Fibroblast of pulmonary artery (primary cell): ENCODE data around the gene CD4.
"Not testable (repeated sequence)": the region's sequence is repeated elsewhere in the genome, so short reads cannot be mapped to it uniquely, and the experiment has no call there.

Source experiments
- DNase-seq: peaks from one replicate; pipeline ENCODE4 v3.0.0-alpha.2; 2010; ENCODE audit warnings: low read depth
- H3K4me3 ChIP-seq: replicated peaks from 2 replicates; pipeline ENCODE4 v1.5.1; 2011; ENCODE audit warnings: low read depth, mild to moderate bottlenecking, control low read depth, low read length, moderate library complexity
- TF ChIP-seq, protein P1 (sequence below): IDR thresholded peaks from 2 replicates; pipeline ENCODE4 v1.5.1; 2011; ENCODE audit warnings: mild to moderate bottlenecking, control low read depth, low read length, inconsistent platforms; ENCODE audit errors: missing control alignments

Gene CD4

DNA sequence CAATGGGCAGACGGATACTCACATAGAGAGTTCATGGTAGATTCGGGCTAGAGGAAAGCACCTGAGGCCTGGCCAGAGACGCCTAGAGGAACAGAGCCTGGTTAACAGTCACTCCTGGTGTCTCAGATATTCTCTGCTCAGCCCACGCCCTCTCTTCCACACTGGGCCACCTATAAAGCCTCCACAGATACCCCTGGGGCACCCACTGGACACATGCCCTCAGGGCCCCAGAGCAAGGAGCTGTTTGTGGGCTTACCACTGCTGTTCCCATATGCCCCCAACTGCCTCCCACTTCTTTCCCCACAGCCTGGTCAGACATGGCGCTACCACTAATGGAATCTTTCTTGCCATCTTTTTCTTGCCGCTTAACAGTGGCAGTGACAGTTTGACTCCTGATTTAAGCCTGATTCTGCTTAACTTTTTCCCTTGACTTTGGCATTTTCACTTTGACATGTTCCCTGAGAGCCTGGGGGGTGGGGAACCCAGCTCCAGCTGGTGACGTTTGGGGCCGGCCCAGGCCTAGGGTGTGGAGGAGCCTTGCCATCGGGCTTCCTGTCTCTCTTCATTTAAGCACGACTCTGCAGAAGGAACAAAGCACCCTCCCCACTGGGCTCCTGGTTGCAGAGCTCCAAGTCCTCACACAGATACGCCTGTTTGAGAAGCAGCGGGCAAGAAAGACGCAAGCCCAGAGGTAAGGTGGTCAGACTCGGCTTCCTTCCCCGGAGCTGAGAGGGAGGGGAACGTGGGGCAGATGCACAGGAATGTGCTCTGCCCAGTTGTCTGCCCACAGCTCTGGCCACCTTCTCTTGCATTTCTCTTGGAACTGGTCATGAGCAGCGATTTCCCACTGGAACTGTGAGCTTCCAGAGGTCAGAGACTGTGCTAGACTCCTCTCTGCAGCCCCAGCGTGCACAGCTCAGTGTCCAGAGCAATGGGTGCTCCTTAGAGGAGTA, at the start of gene CD4:
Gene CD4 (plus strand): TSS at position 557 of the 953 bp plus-strand sequence. CDS start 10,611 bp downstream, outside the sequence.
- H3K4me3 ChIP-seq = no peak within 1 kb of the TSS
- DNase-seq = no peak
- TF ChIP-seq, protein P1, sequence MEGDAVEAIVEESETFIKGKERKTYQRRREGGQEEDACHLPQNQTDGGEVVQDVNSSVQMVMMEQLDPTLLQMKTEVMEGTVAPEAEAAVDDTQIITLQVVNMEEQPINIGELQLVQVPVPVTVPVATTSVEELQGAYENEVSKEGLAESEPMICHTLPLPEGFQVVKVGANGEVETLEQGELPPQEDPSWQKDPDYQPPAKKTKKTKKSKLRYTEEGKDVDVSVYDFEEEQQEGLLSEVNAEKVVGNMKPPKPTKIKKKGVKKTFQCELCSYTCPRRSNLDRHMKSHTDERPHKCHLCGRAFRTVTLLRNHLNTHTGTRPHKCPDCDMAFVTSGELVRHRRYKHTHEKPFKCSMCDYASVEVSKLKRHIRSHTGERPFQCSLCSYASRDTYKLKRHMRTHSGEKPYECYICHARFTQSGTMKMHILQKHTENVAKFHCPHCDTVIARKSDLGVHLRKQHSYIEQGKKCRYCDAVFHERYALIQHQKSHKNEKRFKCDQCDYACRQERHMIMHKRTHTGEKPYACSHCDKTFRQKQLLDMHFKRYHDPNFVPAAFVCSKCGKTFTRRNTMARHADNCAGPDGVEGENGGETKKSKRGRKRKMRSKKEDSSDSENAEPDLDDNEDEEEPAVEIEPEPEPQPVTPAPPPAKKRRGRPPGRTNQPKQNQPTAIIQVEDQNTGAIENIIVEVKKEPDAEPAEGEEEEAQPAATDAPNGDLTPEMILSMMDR = no peak

DNA sequence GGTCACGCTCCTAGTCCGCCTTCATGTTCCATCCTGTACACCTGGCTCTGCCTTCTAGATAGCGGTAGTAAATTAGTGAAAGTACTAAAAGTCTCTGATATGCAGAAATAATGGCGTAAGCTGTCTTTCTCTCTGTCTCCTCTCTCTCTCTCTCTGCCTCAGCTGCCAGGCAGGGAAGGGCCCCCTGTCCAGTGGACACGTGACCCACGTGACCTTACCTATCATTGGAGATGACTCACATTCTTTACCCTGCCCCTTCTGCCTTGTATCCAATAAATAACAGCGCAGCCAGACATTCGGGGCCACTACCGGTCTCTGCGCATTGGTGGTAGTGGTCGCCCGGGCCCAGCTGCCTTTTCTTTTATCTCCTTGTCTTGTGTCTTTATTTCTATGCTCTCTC, 47.2 kb upstream of the CD4 start:
- DNase-seq = not testable (repeated sequence)

DNA sequence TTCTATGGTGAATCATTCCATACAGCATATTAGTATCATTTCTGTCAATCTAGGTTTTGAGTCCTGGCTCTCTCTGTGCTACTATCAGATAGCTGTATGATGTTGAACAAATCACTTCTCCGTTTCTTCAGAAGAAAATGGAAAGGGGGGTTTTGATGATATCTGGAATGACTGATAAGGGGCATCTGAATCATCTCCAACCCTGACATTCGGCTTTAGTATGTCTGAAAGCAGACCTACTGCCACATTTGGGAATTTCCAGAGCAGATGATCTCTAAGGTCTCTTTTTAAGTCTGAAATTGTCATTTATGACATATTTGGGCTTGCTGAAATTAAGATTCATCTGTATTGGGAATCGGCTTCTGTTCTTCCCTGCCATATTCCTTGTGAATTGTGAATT, 46.5 kb upstream of the CD4 start:
- DNase-seq = no peak

More for the DNA sequence above, 47.2 kb upstream of the CD4 start:
- H3K4me3 ChIP-seq = not testable (repeated sequence)

DNA sequence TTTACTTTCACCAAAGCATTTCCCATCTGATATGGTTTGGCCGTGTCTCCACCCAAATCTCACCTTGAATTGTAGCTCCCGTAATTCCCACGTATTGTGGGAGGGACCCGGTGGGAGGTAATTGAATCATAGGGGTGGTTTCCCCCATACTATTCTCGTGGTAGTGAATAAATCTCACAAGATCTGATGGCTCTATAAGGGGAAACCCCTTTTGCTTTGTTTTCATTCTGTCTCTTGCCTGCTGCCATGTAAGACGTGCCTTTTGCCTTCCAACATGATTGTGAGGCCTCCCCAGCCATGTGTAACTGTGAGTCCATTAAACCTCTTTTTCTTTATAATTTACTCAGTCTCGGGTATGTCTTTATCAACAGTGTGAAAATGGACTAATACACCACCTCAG, 46.0 kb upstream of the CD4 start:
- H3K4me3 ChIP-seq, DNase-seq: not testable (repeated sequence)

More for the DNA sequence above, 46.5 kb upstream of the CD4 start:
- H3K4me3 ChIP-seq = no peak overlapping the region
- TF ChIP-seq, protein P1 = no peak

DNA sequence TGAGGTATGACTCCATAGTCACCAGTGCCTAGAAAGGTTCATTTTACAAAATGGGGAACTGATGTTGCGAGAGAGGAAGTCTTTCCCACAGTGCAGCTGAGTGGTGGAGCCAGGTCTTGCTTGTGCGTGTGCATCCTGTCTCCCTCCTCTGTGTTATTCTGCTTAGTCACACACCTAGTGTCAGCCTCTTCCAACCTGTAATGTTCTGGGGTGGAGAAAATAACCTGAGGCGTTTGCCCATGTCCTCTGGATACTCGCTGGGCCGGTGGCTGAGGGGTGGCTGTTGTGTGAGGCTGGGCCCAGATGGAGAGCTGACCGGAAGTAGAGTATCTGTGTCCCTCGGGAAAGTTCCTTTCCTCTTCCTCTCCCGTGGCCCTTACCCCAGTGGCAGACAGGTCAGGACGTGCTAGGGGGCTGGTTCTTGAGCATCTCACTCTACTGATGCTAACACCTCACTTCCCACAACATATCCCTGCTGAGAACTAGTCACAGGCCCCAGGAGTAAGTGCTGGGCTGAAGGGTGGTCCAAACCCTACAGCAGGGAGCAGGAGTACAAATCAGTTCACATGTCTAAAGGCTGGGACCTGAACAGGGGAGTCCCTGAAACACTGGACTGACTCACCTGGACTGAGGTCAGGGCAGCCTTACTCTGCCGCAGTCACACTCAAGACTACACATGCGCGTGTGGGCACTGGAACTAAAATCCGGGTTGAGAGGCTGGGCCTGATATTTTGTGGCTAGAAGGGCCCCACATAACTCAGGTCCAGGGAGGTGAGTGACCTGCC, 43.4 kb upstream of the CD4 start:
- no peak overlapping the region for H3K4me3 ChIP-seq
- no peak for DNase-seq
- TF ChIP-seq, protein P1 = no peak

DNA sequence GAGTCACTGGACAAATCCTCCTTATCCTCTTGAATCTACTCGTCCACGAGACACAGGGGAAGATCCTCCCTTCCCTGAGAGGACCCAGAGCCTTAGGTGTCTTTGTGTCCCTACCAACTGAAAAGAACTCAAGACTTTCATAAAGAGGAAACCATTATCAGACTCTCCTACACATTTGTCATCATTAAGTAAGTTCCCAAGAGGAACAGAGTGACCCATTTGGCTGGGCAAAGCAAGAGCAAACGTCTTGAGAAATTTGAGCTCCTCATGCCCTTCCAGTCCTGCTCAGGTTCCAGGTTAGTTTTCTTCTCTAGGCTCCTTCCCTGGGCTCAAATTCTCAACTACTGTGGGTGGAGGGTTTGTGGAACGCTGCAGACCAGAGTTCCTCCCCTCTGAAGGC, 42.1 kb upstream of the CD4 start:
- H3K4me3 ChIP-seq = no peak overlapping the region
- TF ChIP-seq, protein P1 = no peak
- no peak for DNase-seq

DNA sequence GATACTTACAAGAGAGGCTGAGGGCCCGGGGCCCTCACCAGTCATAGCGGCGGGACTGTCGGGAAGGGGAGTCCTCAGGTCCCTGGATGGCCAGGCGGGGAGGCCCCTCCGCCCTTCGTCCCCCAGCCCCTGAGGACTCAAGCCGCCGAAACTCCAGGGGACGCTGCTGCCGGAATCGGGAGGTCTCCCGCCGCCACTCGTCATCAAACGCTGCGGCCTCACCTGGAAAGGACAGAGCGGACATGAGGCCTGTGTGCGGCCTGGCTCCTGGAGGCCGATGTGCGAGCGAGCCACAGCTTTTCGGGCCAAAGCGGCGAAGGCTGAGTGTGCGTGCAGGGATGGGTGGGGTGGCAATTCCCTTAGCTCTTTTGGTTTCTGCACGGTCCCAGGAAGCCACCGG, 40.6 kb upstream of the CD4 start:
- no peak for DNase-seq
- no peak overlapping the region for H3K4me3 ChIP-seq
- TF ChIP-seq, protein P1 = no peak

DNA sequence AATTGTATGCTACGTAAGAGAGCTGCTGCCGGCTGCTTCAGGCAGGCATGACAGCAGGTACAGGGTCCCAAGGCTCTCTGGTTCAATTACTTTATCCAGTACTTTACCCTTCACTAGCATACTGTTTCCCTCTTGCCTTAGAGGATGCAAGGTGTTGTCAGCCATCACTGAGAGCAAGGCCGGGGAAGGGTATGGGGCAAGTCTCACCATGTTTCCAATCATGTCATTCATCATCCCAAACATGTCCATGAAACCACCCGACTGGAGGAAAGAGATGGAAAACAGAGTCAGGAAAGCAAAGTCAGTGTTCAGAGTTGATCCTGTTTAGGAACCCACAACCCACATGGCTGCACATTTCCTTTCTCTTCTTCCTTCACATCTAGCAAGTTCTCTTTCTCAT, 38.8 kb upstream of the CD4 start:
- no peak for DNase-seq
- TF ChIP-seq, protein P1 = no peak
- no peak overlapping the region for H3K4me3 ChIP-seq
